Measurements from ENCODE around the gene PPFIBP1. TPM values are rescaled to one million over a fixed set of nuclear protein-coding genes. Genes with fewer than 3 reads are reported as not detected.

The PPFIBP1 gene
- polyA plus RNA-seq, 1 donor (not counting 4 experiments of a cell fraction or from before 2014, with no cell fraction given) = 83.5 TPM

DNA sequence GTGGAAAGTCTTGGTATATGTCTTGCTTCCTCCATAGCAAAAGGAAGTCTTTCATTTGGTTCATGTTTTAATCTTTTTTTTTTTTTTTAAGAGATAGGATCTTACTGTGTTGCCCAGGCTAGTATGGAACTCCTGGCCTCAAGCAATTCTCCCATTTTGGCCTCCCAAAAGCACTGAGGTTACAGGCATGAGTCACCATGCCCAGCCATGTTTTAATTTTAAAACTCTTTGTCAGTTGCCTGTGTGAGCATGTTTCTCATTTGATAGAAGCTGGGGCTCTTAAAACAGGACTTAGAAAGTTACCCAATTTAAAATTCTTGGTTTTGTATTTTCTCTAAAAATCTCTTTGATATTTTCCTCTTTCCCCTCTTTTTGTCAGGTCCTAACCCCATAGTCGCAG lies 127.2 kb downstream of the PPFIBP1 start:
- no peaks in the 10 kb centered on the region for H3K9me3 ChIP-seq (ENCODE audit: control insufficient read depth, low read depth, low read length)
- H3K27me3 ChIP-seq (ENCODE audit: control insufficient read depth, extremely low read depth, insufficient read depth, low read length) = no peaks in the 10 kb centered on the region
- no peak overlapping the region for H3K27ac ChIP-seq (ENCODE audit: control insufficient read depth, insufficient read depth, low read length)
- H2AFZ ChIP-seq (ENCODE audit: control insufficient read depth, low read length) = no peak overlapping the region
- dilution Hi-C loops (cut with MboI; ENCODE audit: extremely low pct_ligation_motif_present, low sequenced_read_pairs) = no loop called here
- peaks cover 9% of the 10 kb centered on the region for H3K4me1 ChIP-seq (ENCODE audit: control insufficient read depth, extremely low read depth, insufficient read depth, low read length)
- no peak overlapping the region for H3K4me2 ChIP-seq (ENCODE audit: control insufficient read depth, extremely low read depth, insufficient read depth, low read depth, low read length)
- no peaks in the 10 kb centered on the region for H3K79me2 ChIP-seq (ENCODE audit: control insufficient read depth, insufficient read depth, low read length)
- H4K20me1 ChIP-seq (ENCODE audit: control insufficient read depth, extremely low read depth, insufficient read depth, low read length) = no peaks in the 10 kb centered on the region
- TF ChIP-seq EZH2 (IDR thresholded peaks at IDR 0.05; ENCODE audit: low read length) = no peak
- TF ChIP-seq, protein P1, sequence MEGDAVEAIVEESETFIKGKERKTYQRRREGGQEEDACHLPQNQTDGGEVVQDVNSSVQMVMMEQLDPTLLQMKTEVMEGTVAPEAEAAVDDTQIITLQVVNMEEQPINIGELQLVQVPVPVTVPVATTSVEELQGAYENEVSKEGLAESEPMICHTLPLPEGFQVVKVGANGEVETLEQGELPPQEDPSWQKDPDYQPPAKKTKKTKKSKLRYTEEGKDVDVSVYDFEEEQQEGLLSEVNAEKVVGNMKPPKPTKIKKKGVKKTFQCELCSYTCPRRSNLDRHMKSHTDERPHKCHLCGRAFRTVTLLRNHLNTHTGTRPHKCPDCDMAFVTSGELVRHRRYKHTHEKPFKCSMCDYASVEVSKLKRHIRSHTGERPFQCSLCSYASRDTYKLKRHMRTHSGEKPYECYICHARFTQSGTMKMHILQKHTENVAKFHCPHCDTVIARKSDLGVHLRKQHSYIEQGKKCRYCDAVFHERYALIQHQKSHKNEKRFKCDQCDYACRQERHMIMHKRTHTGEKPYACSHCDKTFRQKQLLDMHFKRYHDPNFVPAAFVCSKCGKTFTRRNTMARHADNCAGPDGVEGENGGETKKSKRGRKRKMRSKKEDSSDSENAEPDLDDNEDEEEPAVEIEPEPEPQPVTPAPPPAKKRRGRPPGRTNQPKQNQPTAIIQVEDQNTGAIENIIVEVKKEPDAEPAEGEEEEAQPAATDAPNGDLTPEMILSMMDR (optimal IDR thresholded peaks at IDR 0.05 in 1 of 3, IDR thresholded peaks at IDR 0.05 in 1 of 3, conservative IDR thresholded peaks at IDR 0.05 in 1 of 3; ENCODE audit: extremely low read depth in 1 of 3, insufficient read depth in 2 of 3, low read length in 3 of 3) = no peak
- DNase-seq (ENCODE audit: low read depth, low spot score) = peak; percentile 46
- H3K36me3 ChIP-seq (ENCODE audit: control insufficient read depth in 2 of 2, extremely low read depth in 1 of 2, insufficient read depth in 2 of 2, low read length in 2 of 2) = peaks cover under 1 to 6% of the 10 kb centered on the region in 2 experiments
- H3K9ac ChIP-seq (ENCODE audit: control insufficient read depth, extremely low read depth, insufficient read depth, low read length) = no peak overlapping the region
- FAIRE-seq = peak; percentile 53
- no peaks in the 10 kb centered on the region for H3K9me1 ChIP-seq (ENCODE audit: control insufficient read depth, extremely low read depth, insufficient read depth, low read length)
- H3K4me3 ChIP-seq (ENCODE audit: control insufficient read depth in 2 of 3, extremely low read depth in 1 of 3, insufficient read depth in 2 of 3, low read depth in 1 of 3, low read length in 3 of 3) = no peak overlapping the region

DNA sequence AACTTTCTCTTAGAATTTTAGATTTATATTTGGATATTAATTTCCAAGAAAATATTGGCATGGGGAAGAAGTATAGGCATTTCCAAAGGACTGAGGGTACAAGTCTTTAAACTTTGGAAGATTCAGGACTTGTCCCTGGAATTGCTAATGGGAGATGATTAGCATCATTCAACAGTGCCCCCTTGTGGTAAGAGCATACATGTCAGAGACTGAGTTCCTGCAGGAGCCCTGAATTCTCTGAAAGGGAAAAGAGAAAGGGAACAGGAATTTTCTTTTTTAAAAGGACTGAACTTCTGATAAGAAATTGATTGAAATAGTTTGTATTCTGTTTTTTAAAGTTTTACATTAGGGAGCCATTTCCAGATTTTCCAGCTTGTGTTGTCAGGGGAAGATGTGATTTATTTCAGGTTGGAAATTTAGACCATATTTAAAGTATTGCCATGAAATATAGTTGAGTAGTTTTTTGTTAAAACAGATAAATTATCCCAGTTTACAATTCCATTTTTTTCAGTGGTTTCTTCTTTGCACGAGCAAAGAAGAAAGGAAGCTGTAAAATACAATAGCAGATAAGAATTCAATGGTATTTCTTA lies 128.3 kb downstream of the PPFIBP1 start:
- FAIRE-seq (peak; percentile 67), DNase-seq (ENCODE audit: low read depth, low spot score) (peak; percentile 65)
- Histone ChIP-seq H2AFZ (ENCODE audit: control insufficient read depth, low read length) (no peak overlapping the region), H3K9me1 (ENCODE audit: control insufficient read depth, extremely low read depth, insufficient read depth, low read length) (no peaks in the 10 kb centered on the region), H3K9ac (ENCODE audit: control insufficient read depth, extremely low read depth, insufficient read depth, low read length) (no peak overlapping the region), H3K4me2 (ENCODE audit: control insufficient read depth, extremely low read depth, insufficient read depth, low read depth, low read length) (no peak overlapping the region), H3K9me3 (ENCODE audit: control insufficient read depth, low read depth, low read length) (no peaks in the 10 kb centered on the region), H3K27me3 (ENCODE audit: control insufficient read depth, extremely low read depth, insufficient read depth, low read length) (no peaks in the 10 kb centered on the region), H3K79me2 (ENCODE audit: control insufficient read depth, insufficient read depth, low read length) (no peaks in the 10 kb centered on the region), H3K36me3 (ENCODE audit: control insufficient read depth in 2 of 2, extremely low read depth in 1 of 2, insufficient read depth in 2 of 2, low read length in 2 of 2) (peaks cover 0 to 5% of the 10 kb centered on the region in 2 experiments), H4K20me1 (ENCODE audit: control insufficient read depth, extremely low read depth, insufficient read depth, low read length) (no peaks in the 10 kb centered on the region), H3K4me1 (ENCODE audit: control insufficient read depth, extremely low read depth, insufficient read depth, low read length) (peaks cover 9% of the 10 kb centered on the region), H3K27ac (ENCODE audit: control insufficient read depth, insufficient read depth, low read length) (no peak overlapping the region), H3K4me3 (ENCODE audit: control insufficient read depth in 2 of 3, extremely low read depth in 1 of 3, insufficient read depth in 2 of 3, low read depth in 1 of 3, low read length in 3 of 3) (no peak overlapping the region)
- dilution Hi-C loops (cut with MboI; ENCODE audit: extremely low pct_ligation_motif_present, low sequenced_read_pairs) = no loop called here
- TF ChIP-seq EZH2 (IDR thresholded peaks at IDR 0.05; ENCODE audit: low read length) = no peak
- TF ChIP-seq, protein P1 (optimal IDR thresholded peaks at IDR 0.05 in 1 of 3, IDR thresholded peaks at IDR 0.05 in 1 of 3, conservative IDR thresholded peaks at IDR 0.05 in 1 of 3; ENCODE audit: extremely low read depth in 1 of 3, insufficient read depth in 2 of 3, low read length in 3 of 3) = peak; percentile 68 to 78 (median 73)
